Right forelimb (tissue), 1 donor: ENCODE measurements around the gene OTUD5.

ENCODE experiments used
- DNase-seq: peaks from one replicate; pipeline ENCODE4 v3.0.0-alpha.2; 2018

Gene OTUD5

DNA sequence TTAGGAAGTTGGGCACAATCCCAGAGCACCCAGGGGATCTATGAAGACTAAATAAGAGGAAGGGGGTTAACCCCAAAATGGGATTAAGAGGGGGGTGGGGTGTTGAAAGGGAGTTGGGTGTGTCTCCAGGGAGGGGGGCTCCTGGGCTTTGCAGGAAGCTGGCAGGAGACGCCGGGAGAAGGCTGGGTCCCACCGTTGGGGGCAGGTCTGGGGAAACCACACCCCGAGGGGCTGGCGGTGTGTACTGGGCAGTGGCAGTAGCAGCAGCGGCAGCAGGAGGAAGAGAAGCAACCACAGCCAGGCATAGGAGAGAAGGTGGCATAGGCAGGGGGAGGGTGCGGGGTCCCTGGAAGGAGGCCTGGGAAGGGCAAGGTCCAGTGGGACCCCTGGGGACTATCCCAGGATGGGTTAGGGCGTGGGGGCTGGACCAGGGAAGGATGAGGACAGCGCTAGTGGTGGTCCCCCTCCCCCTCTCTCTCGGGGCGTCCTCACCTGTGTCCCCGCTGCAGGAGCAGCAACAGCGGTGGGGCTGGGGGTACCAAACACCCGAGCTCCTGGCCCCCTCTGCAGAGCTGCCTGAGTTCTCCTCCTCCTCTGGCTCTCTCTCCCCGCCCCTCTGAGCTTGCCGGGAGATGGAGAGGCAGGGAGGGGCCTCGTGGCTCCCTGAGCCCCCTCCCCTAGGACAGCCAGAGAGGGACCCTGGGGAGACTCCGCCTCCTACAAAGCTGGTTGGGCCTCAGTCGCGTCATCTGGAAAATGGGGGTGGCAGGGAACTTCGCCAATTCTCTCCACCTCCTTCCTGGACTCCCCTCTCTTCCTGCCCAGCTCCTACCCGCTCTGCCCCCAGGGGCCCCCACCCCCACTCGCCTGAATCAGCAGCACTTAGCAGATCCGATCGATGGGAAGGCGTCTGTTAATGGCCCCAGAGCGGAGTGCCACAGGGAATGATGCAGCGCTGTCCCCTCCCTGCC, 14.1 kb upstream of the OTUD5 start, which contains the start of gene KCND1:
KCND1 (minus strand) TSS at position 596 of the 971 bp plus-strand sequence. CDS start 1,573 bp downstream, outside the sequence.
- DNase-seq: peak; percentile 54

DNA sequence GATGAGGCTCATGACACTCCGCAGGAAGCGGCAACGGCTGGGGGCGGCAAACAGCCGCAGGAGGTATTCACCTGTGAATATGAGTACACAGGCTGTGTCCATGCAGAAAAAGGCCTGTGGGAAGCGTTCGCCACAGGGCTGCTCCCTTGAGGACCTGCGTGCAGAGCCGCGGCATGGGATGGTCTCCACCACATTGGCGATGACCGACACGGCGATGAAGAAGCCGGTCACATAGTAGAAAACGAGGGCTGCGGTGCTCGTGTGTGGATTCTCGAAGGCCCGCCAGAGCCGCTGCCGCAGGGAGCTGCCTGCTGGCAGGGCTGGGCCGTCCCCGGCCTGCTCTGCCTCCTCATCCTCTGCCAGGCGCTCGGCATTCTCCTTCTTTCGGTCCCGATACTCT, 12.1 kb upstream of the OTUD5 start:
- no peak for DNase-seq

DNA sequence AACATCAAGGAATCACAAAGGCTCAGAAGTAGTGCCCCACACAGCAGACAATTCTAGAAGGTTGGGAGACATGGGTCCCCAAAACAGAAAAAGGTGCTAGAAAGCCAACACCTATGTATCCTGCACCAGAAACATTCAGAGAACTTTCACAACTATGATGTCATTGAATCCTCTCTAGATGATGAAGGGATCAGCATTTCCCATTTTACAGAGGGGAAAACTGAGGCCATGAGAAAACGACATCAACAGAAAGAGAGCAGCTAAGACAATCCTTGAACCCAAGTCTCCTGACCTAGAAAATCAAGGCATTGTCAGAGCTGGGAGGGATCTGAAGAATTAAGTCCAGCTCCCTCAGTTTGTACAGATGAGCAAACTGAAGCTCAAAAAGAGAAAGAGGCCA, 11.0 kb upstream of the OTUD5 start:
- DNase-seq: no peak

DNA sequence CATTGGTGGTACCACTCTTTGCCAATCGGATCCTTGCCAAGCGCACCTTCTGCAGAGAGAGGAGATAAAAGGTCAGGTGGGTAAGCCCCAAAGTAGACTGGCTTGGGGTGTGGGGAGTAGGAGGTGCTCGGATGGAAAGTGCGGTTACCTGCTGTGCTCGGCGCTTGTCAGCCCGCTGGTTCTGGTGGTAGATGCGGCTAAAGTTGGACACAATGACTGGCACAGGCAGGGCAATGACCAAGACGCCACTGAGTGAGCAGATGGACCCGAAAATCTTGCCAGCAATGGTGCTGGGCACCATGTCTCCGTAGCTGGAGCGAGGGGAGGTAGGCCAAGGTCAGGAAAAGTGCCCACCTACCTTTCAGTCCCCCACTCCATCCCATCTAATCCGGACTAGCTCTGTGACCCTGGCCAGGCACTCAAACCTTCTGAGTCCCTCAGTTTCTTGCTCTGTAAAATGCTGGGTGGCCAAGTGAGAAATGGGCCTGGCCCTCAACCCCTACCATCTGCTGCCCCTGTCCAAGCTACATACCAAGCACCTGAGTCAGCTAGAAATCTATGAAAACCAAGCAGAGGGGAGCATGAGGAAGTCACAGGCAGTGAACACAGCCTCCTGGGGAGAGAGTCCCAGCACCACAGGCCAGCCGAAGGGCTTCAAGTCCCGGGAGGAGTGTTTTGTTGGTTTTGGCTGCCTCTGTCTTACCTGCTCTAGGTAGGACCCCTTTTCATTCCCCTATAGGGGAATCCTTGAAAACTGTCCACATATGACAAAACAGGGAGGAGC, 9.6 kb upstream of the OTUD5 start:
- DNase-seq: no peak

DNA sequence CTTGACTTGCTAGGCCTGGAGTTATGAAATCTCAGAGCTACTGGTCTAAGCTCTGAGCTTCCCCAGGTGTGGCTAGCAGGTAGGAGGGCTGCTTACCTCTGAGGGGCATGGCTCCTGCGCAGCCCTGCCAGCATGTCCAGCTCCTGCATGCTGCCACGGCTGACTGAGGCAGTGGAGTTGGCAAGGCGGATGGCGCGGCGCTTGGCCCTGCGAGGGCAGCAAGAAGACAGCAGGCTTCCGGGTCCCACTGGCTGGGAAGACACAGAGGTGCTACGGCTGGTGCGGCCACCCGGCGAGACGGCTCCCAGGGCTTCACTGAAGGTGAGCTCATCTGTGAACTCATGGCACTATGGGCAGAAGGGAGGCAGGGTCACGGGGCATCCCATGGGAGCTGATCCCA, 8.6 kb upstream of the OTUD5 start:
- no peak for DNase-seq

DNA sequence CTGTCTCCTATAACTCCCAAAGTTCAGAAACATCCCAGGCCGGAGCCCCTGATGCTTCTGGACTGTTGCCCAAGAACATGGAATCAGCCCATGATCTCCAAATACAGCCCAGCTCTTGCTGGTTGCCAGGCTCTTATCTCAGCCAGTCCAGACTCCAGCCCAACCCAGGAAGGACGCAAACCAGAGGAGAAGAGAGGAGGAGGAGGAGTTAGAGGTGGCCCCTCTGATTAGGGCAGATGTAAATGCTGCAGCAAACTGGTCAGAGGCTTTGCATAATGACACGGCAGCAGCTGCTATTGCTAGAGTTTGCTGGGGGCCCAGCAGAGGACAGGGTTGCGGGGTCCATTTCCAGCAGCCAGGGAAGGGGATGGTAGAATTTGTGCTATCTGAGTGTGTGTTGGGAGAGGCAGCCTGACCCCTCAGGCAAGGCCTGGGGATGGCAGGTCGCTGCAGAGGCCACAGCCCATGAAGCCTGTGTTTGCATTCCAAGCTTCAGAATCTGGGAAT, 4.2 kb upstream of the OTUD5 start:
- DNase-seq: no peak

DNA sequence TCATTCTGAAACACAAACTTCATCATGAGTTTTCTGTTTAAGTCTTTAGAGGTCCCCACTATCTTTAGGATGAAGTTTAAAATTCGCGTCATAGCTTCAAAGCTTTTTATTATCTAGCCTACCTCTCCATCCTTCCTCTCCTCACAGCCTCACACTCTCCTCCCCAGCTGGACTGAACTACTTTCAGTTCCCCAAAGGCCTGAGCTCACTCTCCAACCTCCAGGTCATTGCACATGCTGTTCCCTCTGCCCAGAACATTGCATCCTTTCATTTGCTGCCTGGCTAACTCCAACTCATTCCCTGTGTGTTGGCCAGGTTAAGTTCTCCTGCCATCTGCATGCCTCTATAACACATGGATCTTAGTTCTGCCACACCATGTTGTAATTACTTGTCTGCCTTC, 2.9 kb upstream of the OTUD5 start:
- DNase-seq: no peak

DNA sequence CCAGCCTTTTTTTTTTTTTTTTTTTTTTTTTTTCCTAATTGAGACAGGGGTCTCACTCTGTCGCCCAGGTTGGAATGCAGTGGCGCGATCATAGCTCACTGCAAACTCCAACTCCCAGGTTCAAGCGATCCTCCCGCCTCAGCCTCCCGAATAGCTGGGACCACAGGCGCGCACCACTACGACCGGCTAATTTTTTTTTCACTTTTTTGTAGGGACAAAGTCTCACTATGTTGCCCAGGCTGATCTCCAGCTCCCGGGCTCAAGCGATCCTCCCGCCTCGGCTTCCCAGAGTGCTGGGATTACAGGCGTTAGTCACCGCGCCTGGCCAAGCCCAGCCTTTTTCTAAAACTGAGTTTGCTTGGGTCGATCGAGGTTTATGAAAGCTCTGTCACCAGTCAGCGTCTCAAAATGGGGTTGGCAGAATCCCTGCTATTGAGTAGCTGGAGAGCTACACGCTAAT, 1.3 kb upstream of the OTUD5 start:
- DNase-seq: peak; percentile 66

DNA sequence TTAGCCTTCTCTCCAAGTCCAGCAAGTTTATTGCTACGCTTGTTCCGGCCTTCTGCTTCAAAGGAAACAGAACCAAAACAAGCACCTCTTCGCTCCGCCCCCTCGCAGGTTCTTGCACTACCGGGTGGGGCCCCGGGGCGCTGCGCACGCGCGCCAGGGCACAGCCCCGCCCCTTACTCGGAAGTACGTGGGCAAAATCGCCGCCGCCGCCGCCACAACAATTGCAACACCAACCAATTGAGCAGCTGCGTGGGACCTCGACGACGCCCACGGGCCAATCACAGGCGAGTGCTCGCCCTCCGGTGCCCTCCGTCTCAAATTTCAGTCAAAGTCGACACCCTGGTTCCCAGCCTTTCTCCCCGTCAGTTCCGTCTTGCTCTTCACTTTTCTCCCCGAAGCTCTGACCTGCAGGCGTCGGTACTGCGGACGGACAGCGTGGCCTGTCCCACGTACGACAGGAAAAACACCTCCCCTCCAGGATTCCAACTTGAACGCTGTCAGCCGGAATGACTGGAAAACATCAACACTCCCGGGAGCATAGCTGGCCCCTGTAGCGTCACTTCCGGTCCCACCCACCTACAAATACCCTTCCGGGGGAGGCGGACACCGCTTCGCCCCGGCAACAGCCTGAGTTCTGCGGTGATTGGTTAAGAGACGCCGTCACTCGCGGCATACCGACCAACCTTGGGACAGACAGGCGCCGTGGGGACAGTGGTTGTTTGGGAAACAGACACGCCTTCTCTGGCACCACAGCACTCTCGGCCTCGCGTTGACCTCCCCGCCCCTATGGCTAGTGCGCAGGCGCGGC, 624 bp upstream of the OTUD5 start:
- DNase-seq: peak; percentile 95

DNA sequence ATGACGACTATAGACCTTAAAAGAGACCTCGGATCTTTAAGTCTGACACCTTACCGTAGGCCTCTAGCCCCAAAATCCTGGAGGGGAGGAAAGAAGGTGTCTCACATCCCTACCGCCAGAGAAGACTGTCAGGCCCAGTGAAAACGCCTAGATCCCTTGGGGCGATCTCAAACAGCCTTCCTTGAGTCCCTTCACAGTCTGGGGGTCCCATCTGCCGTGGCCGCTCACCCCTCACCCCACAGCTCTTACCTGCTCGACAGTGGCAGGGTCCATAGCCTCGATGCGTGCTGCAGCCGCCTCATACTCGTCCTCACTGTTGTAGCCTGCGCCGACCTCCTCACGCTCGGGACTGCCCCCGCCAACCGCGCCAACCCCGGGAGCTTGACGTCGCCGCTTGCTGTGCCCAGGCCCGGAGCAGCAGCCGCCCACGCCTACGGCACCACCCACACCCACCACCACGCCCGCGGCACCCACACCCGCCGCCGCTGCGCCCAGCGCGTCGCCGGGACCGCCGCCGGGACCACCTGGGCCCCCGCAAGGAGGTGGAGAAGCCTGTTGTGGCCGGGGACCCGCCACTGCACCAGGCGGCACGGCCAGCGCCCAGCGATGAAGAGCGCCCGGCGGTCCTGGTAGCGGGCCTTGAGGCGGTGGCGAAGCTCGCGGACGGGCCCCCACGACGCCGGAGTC, 536 bp downstream of the OTUD5 start:
- DNase-seq: no peak

DNA sequence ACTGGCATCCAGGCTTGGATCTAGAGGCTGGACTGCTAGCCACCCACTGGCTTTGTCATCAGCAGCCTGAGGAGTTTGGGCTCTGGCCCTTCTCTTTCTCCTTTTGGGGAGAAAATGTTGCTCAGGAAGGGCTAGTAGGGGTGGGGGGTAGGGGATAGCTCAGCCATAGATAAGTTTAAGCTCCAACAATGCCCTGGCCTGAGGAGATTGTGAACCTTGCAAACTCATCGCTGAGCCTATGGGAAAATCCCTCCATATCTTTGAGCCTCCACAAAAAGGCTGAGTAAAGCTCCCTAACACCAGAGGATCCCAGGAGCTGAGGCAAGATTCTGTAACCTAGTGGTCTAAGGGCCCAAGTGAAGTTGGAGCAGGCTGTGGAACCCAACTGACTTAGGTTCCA, 8.8 kb downstream of the OTUD5 start:
- DNase-seq: no peak

DNA sequence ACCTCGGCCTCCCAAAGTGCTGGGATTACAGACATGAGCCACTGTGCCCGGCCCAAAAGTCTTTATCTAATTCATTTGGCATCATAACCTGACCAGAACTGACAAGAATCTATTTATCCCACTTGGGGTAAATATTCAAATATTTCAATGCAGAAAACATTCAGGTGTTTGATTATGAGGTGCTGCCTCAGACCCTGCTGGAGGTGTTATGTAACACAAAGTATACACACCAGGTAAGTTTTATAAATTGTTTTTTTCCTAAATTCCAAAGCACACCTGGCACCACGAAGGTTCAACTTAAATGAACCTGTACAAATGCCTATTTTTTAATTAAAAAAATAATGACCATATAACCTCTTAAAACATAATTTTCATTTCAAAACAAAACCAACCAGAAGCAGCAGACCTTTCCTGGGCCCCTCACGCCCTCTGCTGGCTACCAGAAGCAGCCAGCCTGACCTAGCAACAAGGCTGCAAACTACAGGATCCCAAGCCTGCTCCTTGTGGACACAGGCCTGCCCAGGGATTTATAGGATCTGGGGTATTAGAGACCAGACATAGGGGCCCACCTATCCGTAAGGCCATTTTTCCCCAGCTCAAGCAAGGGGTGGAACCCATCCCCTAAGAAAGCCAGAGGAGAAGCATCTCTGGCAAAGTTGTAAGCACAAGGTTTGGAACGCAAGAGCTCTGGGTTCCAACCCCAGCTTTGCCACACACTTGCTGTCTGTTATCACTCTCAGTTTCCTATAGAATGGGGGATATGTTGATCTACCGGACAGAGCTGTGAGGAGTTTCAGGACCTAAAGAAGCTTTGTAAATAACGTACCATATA, 11.7 kb downstream of the OTUD5 start:
- DNase-seq: no peak

DNA sequence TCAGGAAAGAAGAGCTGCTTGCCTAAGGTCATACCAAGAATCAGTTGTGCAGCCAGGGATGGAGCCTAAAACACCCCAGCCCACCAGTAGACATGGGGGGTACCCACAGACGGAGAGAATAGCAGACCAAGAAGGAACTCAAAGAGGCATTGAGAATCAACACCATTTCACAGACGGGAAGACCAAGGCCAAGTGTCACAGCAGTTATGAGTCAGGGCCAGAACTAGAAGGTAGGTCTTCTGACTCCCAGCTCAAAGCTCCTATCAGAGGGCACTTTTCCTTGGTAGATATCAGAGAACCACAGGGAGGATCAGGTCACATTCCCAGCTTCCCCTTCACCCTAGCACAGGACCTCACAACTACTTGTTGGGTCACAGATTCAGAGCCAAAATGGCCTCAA, 14.5 kb downstream of the OTUD5 start:
- no peak for DNase-seq

DNA sequence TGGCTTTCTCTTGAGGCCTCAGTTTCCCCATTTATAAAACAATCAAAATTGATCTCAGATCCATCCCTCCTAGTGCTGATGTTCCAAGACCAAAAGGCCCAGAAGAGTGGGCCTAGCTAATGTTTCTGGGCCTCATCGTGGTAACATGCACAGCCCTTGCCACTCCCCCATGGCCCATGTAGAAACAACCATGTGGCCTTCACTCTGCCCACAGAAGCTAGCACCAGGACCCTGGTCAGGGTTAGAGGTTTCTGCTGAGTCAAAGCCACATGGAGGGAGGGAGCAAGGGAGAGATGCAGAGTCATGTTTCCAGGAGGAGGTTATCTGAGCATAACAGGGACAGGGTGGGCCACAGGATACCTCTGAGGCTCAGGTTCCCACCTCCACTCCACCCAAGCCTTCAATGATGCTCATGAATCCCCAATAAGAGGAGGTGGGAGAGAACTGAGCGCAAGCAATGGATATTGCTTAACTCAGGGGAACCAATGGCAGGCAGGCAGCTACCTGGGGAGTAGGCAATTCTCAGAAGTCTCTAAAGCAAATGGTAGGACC, 16.9 kb downstream of the OTUD5 start:
- DNase-seq: no peak

DNA sequence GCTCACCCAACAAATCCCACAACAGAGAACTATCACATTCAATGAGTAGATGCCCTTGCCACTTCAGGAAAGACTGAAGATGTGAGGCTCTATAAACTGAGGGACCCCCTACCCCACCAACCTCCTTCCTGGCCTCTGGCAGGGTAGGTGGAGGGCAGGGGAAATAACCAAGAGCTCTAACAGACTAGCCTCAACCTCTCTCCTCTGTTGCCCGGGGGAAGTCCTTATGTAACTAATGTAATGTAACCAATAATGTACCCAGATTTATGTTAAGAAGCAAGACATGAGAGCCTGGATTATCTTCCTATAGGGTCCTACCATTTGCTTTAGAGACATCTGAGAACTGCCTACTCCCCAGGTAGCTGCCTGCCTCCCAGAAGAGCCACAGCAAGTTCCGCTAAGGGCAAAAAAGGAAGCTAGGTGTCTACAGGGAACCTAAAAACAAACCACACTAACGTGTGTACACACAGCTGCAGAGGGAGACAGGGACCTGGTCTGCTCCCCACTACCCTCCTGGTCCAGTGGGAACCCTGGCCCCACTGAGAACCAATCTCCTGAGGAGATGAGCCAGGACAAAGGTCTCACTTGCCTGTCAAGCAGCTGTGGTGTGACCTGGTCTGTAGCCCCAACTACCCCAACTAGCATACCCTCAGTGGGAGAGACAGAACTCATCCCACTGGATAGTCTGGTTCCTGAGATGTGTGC, 17.7 kb downstream of the OTUD5 start:
- no peak for DNase-seq

DNA sequence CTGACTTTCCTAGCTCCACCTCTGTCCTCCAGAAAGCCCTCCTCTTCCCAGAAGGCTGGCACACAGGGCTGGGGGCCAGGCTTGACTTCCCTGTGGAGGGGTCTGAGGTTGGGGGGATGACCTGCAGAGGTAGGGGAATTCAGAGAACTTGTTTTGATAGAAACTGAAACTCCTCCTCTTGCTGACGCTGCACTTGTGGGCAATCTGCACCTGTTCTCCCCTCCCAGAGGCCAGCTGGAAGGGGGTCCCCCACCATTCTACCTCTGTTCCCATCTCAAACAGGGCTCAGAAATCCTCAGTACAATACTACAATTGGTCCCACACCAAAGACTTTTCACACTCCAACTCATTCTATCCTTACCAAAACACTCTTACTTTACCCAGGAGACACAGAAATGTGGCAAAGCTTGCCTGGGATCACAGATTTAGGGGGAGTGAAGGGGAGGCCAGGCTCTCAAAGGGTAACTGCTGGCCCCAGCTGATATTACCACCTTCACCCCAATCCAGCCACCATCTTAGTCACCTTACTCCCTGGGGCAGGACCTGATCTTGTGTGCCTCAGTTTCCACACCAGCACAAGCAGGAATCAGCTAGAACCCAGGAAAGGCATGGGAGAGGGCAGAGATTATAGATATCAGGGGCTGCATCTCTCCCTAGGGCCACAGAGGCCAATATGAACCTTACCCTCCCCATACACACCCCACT, 18.5 kb downstream of the OTUD5 start:
- DNase-seq: no peak

DNA sequence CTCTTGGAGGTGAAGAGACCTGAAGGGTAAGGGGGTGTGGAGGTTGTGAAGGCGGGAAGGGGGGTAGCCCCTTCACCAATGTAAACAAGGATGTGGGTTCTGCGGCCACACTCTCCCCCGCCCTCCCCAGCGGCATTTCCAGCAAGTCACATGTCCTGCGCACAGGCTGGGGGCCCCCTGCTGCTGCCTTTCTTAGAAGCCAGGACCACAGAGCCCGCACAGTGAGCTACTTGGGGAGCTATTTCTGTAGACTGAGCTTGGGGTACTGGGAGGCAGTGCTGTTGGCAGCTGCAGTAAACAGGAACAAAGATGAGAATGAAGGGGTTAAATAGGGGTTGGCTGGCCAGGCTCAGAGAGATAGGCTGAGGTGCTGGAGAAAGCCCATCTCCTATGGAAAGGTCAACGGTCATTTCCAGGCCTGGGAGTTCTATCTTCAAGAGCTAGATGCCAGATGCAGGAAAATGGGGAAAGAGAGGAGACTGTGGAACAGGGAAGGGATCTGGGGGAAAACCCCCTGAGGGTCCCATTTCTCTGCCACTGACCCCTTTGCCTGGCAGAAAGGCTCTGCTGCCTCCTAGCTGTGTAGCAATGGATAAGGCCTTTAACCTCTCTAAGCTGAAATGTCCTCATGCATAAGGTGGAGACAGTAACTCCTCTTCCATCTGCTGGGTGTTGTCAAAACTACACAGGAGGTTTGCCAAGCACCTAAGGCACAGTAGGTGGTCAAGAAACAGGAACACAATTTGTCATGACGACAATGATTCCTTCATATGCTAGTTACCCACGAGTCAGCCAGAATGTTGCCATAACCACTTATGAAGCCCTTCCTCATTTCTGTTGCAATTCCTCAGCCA, 20.1 kb downstream of the OTUD5 start:
- no peak for DNase-seq

DNA sequence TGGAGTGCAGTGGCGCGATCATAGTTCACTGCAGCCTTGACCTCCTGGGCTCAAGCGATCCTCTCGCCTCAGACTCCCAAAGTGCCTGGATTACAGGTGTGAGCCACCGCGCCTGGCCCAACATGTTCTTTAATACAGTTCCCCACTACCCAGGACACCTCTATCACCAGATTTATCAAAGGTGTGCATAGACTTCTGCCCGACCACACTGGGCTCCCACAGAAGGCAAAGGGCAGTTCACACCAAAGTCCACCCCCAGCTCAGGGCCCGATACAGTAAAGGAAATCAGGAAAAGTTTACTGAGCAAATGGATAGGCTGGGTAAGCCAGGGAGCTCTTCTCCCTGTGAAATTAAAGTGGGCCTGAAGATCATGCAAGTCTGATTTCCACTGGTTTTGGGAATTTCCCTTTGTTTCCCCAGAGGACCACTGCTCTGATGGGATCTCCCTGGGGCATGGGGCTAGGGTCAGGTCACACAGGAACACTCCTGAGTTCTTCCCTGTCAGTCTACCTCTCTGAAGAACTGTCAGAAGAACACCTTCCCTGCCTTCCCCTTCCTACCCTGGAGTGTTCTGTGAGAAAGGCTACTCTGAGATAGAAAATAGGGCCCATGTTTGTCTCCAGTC, 20.9 kb downstream of the OTUD5 start:
- DNase-seq: no peak
